ENCODE data around the gene NINJ2.

GRCh38 chr12:565161-565560 lies 98.1 kb downstream of the NINJ2 start:
- no peak for TF ChIP-seq CTCF (IDR thresholded peaks at IDR 0.05; ENCODE audit: poor library complexity, severe bottlenecking)
- no peak for TF ChIP-seq POLR2AphosphoS5 (IDR thresholded peaks at IDR 0.05)
- no peak for TF ChIP-seq TAF1 (IDR thresholded peaks at IDR 0.05; ENCODE audit: low read depth)
- TF ChIP-seq EZH2 (IDR thresholded peaks at IDR 0.05; ENCODE audit: borderline replicate concordance, insufficient read depth, low read length, poor library complexity, severe bottlenecking): no peak
- TF ChIP-seq SMC3 (conservative IDR thresholded peaks at IDR 0.05; ENCODE audit: poor library complexity): no peak
- no peak for TF ChIP-seq EP300 (conservative IDR thresholded peaks at IDR 0.05; ENCODE audit: poor library complexity, severe bottlenecking)
- no peak for TF ChIP-seq RAD21 (conservative IDR thresholded peaks at IDR 0.05)
- TF ChIP-seq MXI1 (conservative IDR thresholded peaks at IDR 0.05; ENCODE audit: poor library complexity, severe bottlenecking): no peak
